PC-9 (cell line): ENCODE results near the gene TFAM. TPM values are rescaled to one million over a fixed set of nuclear protein-coding genes. Genes with fewer than 3 reads are reported as not detected.

ENCODE experiments used
- BruUV-seq: library from RNA; stranded (reverse); fragments of 400-500 nt; replicated peaks from 2 replicates; lab custom pipeline; 2021; lab: Mats Ljungman, UMichigan
- CTCF ChIA-PET: fragments of 300-600 bp; sonication (Branson Sonifier 250); formaldehyde crosslinking; loops from one replicate; lab custom pipeline; 2022; ENCODE audit warnings: antibody characterized with exemption; lab: Charles Lee
- POLR2A ChIA-PET: fragments of 300-600 bp; sonication (Branson Sonifier 250); formaldehyde crosslinking; loops from one replicate; lab custom pipeline; 2022; ENCODE audit warnings: antibody characterized with exemption; ENCODE audit not compliant: unreplicated experiment; lab: Charles Lee
- DNase-seq, 2 experiments: peaks; one replicate each; pipeline versions ENCODE4 v3.0.0 to v3.0.0-alpha.2; 2015 to 2022; ENCODE audit warnings: mixed read lengths in 1 of 2
- H2AFZ ChIP-seq: fragments of 200-600 bp; sonication (generic); 2 replicates; pipeline ENCODE4 v1.8.1; 2017; ENCODE audit warnings: antibody characterized with exemption
- H3F3A ChIP-seq: fragments of 200-600 bp; sonication (generic); 2 replicates; pipeline ENCODE4 v1.8.1; 2017; ENCODE audit warnings: antibody characterized with exemption, mild to moderate bottlenecking, low read depth; ENCODE audit not compliant: insufficient read depth
- H3K27ac ChIP-seq: fragments of 200-600 bp; sonication (generic); 2 replicates; pipeline ENCODE4 v1.6.1; 2016; ENCODE audit warnings: mixed run types
- H3K27me3 ChIP-seq: fragments of 200-600 bp; sonication (generic); 2 replicates; pipeline ENCODE4 v1.6.1; 2016; ENCODE audit warnings: low read depth, mixed run types; ENCODE audit not compliant: insufficient read depth
- H3K36me3 ChIP-seq: fragments of 200-600 bp; sonication (generic); 2 replicates; pipeline ENCODE4 v1.6.1; 2016; ENCODE audit warnings: low read depth, mixed run types
- H3K4me1 ChIP-seq: fragments of 200-600 bp; sonication (generic); replicated peaks from 2 replicates; pipeline ENCODE4 v1.6.1; 2016; ENCODE audit warnings: mixed run types; ENCODE audit not compliant: insufficient read depth
- H3K4me2 ChIP-seq: fragments of 200-600 bp; sonication (generic); 2 replicates; pipeline ENCODE4 v1.6.1; 2017; ENCODE audit warnings: mixed run types
- H3K4me3 ChIP-seq: fragments of 200-600 bp; sonication (generic); 2 replicates; pipeline ENCODE4 v1.6.1; 2016; ENCODE audit warnings: mixed run types
- H3K79me2 ChIP-seq: fragments of 200-600 bp; sonication (generic); 2 replicates; pipeline ENCODE4 v1.6.1; 2017; ENCODE audit warnings: low read depth, mixed run types
- H3K9me2 ChIP-seq: fragments of 200-600 bp; sonication (generic); 2 replicates; pipeline ENCODE4 v1.8.1; 2017; ENCODE audit warnings: mild to moderate bottlenecking; ENCODE audit not compliant: insufficient read depth
- H3K9me3 ChIP-seq: fragments of 200-600 bp; sonication (generic); 2 replicates; pipeline ENCODE4 v1.8.1; 2016; ENCODE audit warnings: low read depth; ENCODE audit not compliant: insufficient read depth
- H4K20me1 ChIP-seq: fragments of 200-600 bp; sonication (generic); 2 replicates; pipeline ENCODE4 v1.8.1; 2017; ENCODE audit not compliant: insufficient read depth
- CTCF ChIP-seq: fragments of 200-600 bp; sonication (generic); conservative IDR thresholded peaks from 2 replicates; pipeline ENCODE4 v1.6.1; 2017; ENCODE audit warnings: mixed run types, antibody characterized with exemption, mild to moderate bottlenecking, moderate library complexity
- EZH2 ChIP-seq: fragments of 200-600 bp; sonication (generic); IDR thresholded peaks from 2 replicates; pipeline ENCODE4 v1.8.0; 2017; ENCODE audit warnings: antibody characterized with exemption, low read depth
- intact Hi-C: fragments of 100-400 bp; cut with micrococcal nuclease; formaldehyde crosslinking; loops from one replicate; pipeline ENCODE4 v1.10.0; 2022; ENCODE audit not compliant: unreplicated experiment
- total RNA-seq: library from RNA; stranded (reverse); gene quantifications from 2 replicates; pipeline ENCODE4 v1.2.3, GENCODE V29; 2021

TFAM gene
- total RNA-seq, 1 experiment from 2014 or later, result 80.6 TPM

GRCh38 chr10:58394471-58394870, 9.3 kb downstream of the TFAM start:
- H3K36me3 ChIP-seq, result peaks cover 59% of the 10 kb centered on the region
- intact Hi-C loops, result no loop called here

GRCh38 chr10:58396057-58396456, 10.8 kb downstream of the TFAM start:
- Histone ChIP-seq H3K79me2 (0 out of 2 replicates have a peak, but pooled peaks cover 8% of the 10 kb centered on the region), H3K4me3 (no peak overlapping the region), H2AFZ (no peak overlapping the region), H3F3A (no peaks in the 10 kb centered on the region; the same call in 1 of the 2 replicates), H3K4me2 (no peak overlapping the region), H3K4me1 (no peaks in the 10 kb centered on the region), H3K9me3 (no peaks in the 10 kb centered on the region), H4K20me1 (peaks cover 19% of the 10 kb centered on the region; the same call in 1 of the 2 replicates), H3K27ac (no peak overlapping the region), H3K27me3 (no peaks in the 10 kb centered on the region), H3K9me2 (no peaks in the 10 kb centered on the region), H3K36me3 (peaks cover 45% of the 10 kb centered on the region)
- no peak for TF ChIP-seq CTCF
- no peak for TF ChIP-seq EZH2
- CTCF ChIA-PET, result interaction anchor here (0.5 kb wide), 1 partner anchor 42 kb away, joined by 21 read pairs; no protein-coding TSS in a partner anchor
- DNase-seq, result no peak
- POLR2A ChIA-PET, result no interaction called here
- intact Hi-C loops, result no loop called here
- BruUV-seq, result no TSS peak

More at GRCh38 chr10:58394471-58394870, 9.3 kb downstream of the TFAM start:
- Histone ChIP-seq H4K20me1 (peaks cover 27% of the 10 kb centered on the region), H3K4me1 (no peaks in the 10 kb centered on the region), H3K79me2 (peaks cover 15% of the 10 kb centered on the region; the same call in 1 of the 2 replicates), H3K9me2 (no peaks in the 10 kb centered on the region), H3F3A (no peaks in the 10 kb centered on the region; the same call in 1 of the 2 replicates), H3K27ac (no peak overlapping the region), H2AFZ (no peak overlapping the region), H3K9me3 (no peaks in the 10 kb centered on the region), H3K4me3 (no peak overlapping the region), H3K4me2 (no peak overlapping the region), H3K27me3 (no peaks in the 10 kb centered on the region)
- ChIA-PET CTCF (interaction anchor here (0.7 kb wide), 1 partner anchor 435 kb away, joined by 9 read pairs; no protein-coding TSS in a partner anchor), POLR2A (no interaction called here)
- BruUV-seq, result no TSS peak
- no peak for DNase-seq
- TF ChIP-seq CTCF (no peak), EZH2 (no peak)

- Histone ChIP-seq H3K9me2 (no peaks in the 10 kb centered on the region; the same call in 1 of the 2 replicates), H3K27me3 (no peaks in the 10 kb centered on the region), H3F3A (no peaks in the 10 kb centered on the region; the same call in 1 of the 2 replicates), H3K4me1 (no peaks in the 10 kb centered on the region), H3K9me3 (no peaks in the 10 kb centered on the region), H3K79me2 (no peaks in the 10 kb centered on the region), H2AFZ (no peak overlapping the region), H4K20me1 (peaks cover 1% of the 10 kb centered on the region; the same call in 1 of the 2 replicates), H3K36me3 (peaks cover 31% of the 10 kb centered on the region), H3K4me3 (no peak overlapping the region), H3K4me2 (no peak overlapping the region), H3K27ac (no peak overlapping the region)
- TF ChIP-seq EZH2, result no peak
- TF ChIP-seq CTCF, result no peak
- DNase-seq, result no peak
- CTCF ChIA-PET, result no interaction called here
- POLR2A ChIA-PET, result no interaction called here
- BruUV-seq, result no TSS peak
- intact Hi-C loops, result no loop called here
Observed at GRCh38 chr10:58397830-58398229, 12.6 kb downstream of the TFAM start.
